ENCODE data around the gene NR1I3. TPM values are rescaled to one million over a fixed set of nuclear protein-coding genes. Genes with fewer than 3 reads are reported as not detected.

Gene NR1I3
- polyA plus RNA-seq, 1 of the 3 experiments (the other 2 are of a cell fraction), result not detected

DNA sequence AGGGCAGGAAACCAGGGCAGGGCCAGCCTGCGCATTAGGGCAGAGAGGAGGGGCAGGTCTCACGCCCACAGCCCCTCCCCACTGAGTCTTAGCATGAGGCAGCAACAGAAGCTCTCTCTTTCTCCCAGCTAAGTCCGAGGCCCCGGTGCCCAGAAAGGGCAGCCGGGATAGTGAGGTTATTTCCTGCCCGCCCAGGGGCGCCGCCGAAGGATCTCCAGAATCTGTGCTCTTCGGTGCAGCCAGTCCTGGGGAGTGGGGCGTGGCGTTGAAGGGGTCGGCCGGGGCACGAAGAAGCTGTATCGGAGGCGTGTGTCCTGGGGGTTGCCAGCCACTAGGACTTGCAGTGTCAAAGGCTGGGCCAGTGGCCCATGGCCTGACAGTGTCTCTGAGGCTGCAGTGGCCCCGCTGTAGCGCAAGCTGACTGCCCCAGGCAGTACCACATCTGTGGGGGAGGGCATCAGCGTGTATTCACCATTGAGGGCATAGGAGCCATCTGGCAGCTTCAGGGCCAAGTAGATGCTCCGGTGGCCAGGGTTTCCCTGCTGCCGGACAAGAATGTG lies 47.0 kb downstream of the NR1I3 start:
- no peaks in the 10 kb centered on the region for H3K27me3 ChIP-seq (ENCODE audit: insufficient read depth)

More for the DNA sequence above, 47.0 kb downstream of the NR1I3 start:
- Histone ChIP-seq H3K9me3 (no peaks in the 10 kb centered on the region), H4K20me1 (ENCODE audit: insufficient read depth) (no peaks in the 10 kb centered on the region), H3K4me3 (ENCODE audit: low read depth in 2 of 2, low read length in 1 of 2) (no peak overlapping the region), H3K4me2 (no peak overlapping the region), H3K36me3 (replicated peaks in 1 of 2; ENCODE audit: control insufficient read depth in 1 of 2, insufficient read depth in 2 of 2, low read length in 1 of 2) (peaks cover 0 to 19% of the 10 kb centered on the region in 2 experiments), H3K9me2 (no peaks in the 10 kb centered on the region), H3K79me2 (ENCODE audit: insufficient read depth) (no peaks in the 10 kb centered on the region), H2AFZ (ENCODE audit: low read depth) (no peak overlapping the region), H3F3A (replicated peaks; ENCODE audit: insufficient read depth) (no peaks in the 10 kb centered on the region), H3K4me1 (ENCODE audit: control insufficient read depth in 1 of 2, insufficient read depth in 2 of 2, low read depth in 1 of 2, low read length in 1 of 2) (peaks cover 0 to 19% of the 10 kb centered on the region in 2 experiments; a peak in 2 of 4 replicates), H3K9ac (no peak overlapping the region), H3K27ac (ENCODE audit: low read depth in 2 of 2, low read length in 1 of 2) (no peak overlapping the region)
- ChIA-PET POLR2A (interaction anchor here (1.1 kb wide), 1 partner anchor 11 kb away, joined by 3 read pairs; no protein-coding TSS in a partner anchor), CTCF (interaction anchor here (0.8 to 7.0 kb wide), 15 partner anchors 10 to 192 kb away, joined by 3 to 65 read pairs (median 12); partner anchors contain the start of genes APOA2, B4GALT3, NDUFS2 and PPOX)
- no peak for DNase-seq
- TF ChIP-seq NRF1 (IDR thresholded peaks at IDR 0.05; ENCODE audit: low read depth, low read length) (no peak), POLR2AphosphoS5 (IDR thresholded peaks at IDR 0.05; ENCODE audit: low read depth, low read length) (no peak), USF2 (IDR thresholded peaks at IDR 0.05; ENCODE audit: borderline replicate concordance, low read depth, low read length) (no peak), EP300 (IDR thresholded peaks at IDR 0.05; ENCODE audit: borderline replicate concordance in 1 of 2, low read depth in 1 of 2, low read length in 1 of 2) (no peak), FOXJ3 (CRISPR knock-in tag; IDR thresholded peaks at IDR 0.05) (no peak), RFX5 (IDR thresholded peaks at IDR 0.05; ENCODE audit: low read length) (no peak), USF1 (IDR thresholded peaks at IDR 0.05; ENCODE audit: borderline replicate concordance, low read depth) (no peak), CHD2 (IDR thresholded peaks at IDR 0.05; ENCODE audit: low read length, partially characterized antibody) (no peak), TAF1 (IDR thresholded peaks at IDR 0.05; ENCODE audit: borderline replicate concordance, low read depth, low read length) (no peak), GATA2 (CRISPR knock-in tag; IDR thresholded peaks at IDR 0.05) (no peak), FOXM1 (IDR thresholded peaks at IDR 0.05; ENCODE audit: low read depth) (no peak), SMC3 (IDR thresholded peaks at IDR 0.05; ENCODE audit: low read depth, low read length) (no peak), GABPA (IDR thresholded peaks at IDR 0.05; ENCODE audit: low read depth) (no peak), EZH2phosphoT487 (IDR thresholded peaks at IDR 0.05; ENCODE audit: borderline replicate concordance, low read depth) (no peak), REST (IDR thresholded peaks at IDR 0.05; ENCODE audit: low read depth, low read length) (no peak), RAD21 (IDR thresholded peaks at IDR 0.05; ENCODE audit: low read length) (no peak), RXRA (IDR thresholded peaks at IDR 0.05; ENCODE audit: borderline replicate concordance, low read depth) (no peak)
- TF ChIP-seq, protein P1, sequence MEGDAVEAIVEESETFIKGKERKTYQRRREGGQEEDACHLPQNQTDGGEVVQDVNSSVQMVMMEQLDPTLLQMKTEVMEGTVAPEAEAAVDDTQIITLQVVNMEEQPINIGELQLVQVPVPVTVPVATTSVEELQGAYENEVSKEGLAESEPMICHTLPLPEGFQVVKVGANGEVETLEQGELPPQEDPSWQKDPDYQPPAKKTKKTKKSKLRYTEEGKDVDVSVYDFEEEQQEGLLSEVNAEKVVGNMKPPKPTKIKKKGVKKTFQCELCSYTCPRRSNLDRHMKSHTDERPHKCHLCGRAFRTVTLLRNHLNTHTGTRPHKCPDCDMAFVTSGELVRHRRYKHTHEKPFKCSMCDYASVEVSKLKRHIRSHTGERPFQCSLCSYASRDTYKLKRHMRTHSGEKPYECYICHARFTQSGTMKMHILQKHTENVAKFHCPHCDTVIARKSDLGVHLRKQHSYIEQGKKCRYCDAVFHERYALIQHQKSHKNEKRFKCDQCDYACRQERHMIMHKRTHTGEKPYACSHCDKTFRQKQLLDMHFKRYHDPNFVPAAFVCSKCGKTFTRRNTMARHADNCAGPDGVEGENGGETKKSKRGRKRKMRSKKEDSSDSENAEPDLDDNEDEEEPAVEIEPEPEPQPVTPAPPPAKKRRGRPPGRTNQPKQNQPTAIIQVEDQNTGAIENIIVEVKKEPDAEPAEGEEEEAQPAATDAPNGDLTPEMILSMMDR (IDR thresholded peaks at IDR 0.05), result no peak
- TF ChIP-seq, protein P2, sequence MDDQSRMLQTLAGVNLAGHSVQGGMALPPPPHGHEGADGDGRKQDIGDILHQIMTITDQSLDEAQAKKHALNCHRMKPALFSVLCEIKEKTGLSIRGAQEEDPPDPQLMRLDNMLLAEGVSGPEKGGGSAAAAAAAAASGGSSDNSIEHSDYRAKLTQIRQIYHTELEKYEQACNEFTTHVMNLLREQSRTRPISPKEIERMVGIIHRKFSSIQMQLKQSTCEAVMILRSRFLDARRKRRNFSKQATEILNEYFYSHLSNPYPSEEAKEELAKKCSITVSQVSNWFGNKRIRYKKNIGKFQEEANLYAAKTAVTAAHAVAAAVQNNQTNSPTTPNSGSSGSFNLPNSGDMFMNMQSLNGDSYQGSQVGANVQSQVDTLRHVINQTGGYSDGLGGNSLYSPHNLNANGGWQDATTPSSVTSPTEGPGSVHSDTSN (IDR thresholded peaks at IDR 0.05), result no peak
- TF ChIP-seq, protein P3, sequence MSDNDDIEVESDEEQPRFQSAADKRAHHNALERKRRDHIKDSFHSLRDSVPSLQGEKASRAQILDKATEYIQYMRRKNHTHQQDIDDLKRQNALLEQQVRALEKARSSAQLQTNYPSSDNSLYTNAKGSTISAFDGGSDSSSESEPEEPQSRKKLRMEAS (IDR thresholded peaks at IDR 0.05; ENCODE audit: low read depth), result no peak
- 95% methylated on average over 14 of the region's 22 CpGs for WGBS (ENCODE audit: low lambda C conversion rate)
